Measurements from ENCODE around the gene ZDHHC22. TPM values are rescaled to one million over a fixed set of nuclear protein-coding genes. Genes with fewer than 3 reads are reported as not detected.

The ZDHHC22 gene
- polyA plus RNA-seq, 3 donors: not detected

DNA sequence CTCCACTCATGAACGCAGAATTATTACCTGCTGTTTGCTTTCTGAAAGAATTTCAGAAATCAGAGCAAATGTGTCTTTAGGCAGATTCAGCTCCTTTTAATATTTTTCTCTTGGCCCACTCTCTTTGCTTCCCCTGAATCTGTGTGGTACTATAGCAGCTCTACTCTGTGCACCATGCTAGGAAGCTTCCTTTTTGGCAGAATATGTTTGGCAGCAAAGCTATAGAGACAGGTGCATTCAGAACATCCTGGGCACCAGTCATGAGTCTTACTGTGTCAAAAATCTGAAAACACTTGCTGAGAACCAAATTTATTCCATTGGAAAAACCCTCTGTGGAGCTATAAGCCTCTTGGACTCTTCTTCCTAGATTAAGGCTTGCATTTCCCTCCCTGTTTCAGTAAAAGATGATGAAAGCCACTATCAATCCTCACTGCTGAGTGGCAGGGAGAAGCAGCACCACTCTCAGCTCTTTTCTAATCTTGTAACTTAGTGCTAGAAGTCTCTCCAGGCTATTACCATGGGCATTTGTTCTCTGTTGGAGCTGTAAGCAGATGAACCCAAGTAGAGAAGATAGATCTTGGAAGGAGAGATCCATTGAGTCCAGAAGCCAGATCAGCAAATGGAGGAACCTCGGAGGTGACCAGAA is 25.3 kb downstream of the ZDHHC22 start:
- WGBS (ENCODE audit: insufficient coverage): 100% methylated on average over 1 of the region's 2 CpGs
- Histone ChIP-seq H3K4me3 (replicated peaks in 1 of 3; ENCODE audit: low read depth in 2 of 3, low read length in 3 of 3) (no peak overlapping the region), H3K36me3 (replicated peaks in 1 of 2; ENCODE audit: control insufficient read depth in 1 of 2, insufficient read depth in 2 of 2, low read length in 2 of 2) (peaks cover 26 to 58% of the 10 kb centered on the region in 2 donors), H3K9ac (ENCODE audit: insufficient read depth, low read length, poor library complexity, severe bottlenecking) (no peak overlapping the region), H3K27me3 (ENCODE audit: control insufficient read depth in 2 of 2, insufficient read depth in 2 of 2, low read length in 2 of 2) (no peaks in the 10 kb centered on the region), H2AFZ (ENCODE audit: insufficient read depth, low read depth, low read length, poor library complexity, severe bottlenecking) (no peak overlapping the region), H3K79me2 (ENCODE audit: insufficient read depth, low read length) (no peaks in the 10 kb centered on the region), H3K9me3 (replicated peaks in 1 of 2; ENCODE audit: control insufficient read depth in 1 of 2, insufficient read depth in 1 of 2, low read length in 2 of 2) (no peaks in the 10 kb centered on the region), H3K4me1 (ENCODE audit: control insufficient read depth in 1 of 2, insufficient read depth in 2 of 2, low read length in 2 of 2) (peaks cover 14 to 19% of the 10 kb centered on the region in 2 donors), H4K20me1 (ENCODE audit: insufficient read depth, low read length) (no peaks in the 10 kb centered on the region), H3K4me2 (replicated peaks; ENCODE audit: extremely low read depth, low read length, poor library complexity, severe bottlenecking) (no peak overlapping the region), H3K27ac (ENCODE audit: low read depth in 1 of 2, low read length in 2 of 2) (no peak overlapping the region)
- TF ChIP-seq, protein P1, sequence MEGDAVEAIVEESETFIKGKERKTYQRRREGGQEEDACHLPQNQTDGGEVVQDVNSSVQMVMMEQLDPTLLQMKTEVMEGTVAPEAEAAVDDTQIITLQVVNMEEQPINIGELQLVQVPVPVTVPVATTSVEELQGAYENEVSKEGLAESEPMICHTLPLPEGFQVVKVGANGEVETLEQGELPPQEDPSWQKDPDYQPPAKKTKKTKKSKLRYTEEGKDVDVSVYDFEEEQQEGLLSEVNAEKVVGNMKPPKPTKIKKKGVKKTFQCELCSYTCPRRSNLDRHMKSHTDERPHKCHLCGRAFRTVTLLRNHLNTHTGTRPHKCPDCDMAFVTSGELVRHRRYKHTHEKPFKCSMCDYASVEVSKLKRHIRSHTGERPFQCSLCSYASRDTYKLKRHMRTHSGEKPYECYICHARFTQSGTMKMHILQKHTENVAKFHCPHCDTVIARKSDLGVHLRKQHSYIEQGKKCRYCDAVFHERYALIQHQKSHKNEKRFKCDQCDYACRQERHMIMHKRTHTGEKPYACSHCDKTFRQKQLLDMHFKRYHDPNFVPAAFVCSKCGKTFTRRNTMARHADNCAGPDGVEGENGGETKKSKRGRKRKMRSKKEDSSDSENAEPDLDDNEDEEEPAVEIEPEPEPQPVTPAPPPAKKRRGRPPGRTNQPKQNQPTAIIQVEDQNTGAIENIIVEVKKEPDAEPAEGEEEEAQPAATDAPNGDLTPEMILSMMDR (IDR thresholded peaks at IDR 0.05): no peak
- Mint-ChIP-seq H3K4me3 (no peak overlapping the region), H3K27me3 (ENCODE audit: low read depth in 3 of 3) (no peaks in the 10 kb centered on the region), H3K4me1 (peaks cover 10% of the 10 kb centered on the region), H3K27ac (no peak overlapping the region), H3K36me3 (peaks cover 39 to 46% of the 10 kb centered on the region in 2 donors), H3K9me3 (no peaks in the 10 kb centered on the region)
- intact Hi-C loops (cut with micrococcal nuclease): no loop called here
- no peak for DNase-seq

DNA sequence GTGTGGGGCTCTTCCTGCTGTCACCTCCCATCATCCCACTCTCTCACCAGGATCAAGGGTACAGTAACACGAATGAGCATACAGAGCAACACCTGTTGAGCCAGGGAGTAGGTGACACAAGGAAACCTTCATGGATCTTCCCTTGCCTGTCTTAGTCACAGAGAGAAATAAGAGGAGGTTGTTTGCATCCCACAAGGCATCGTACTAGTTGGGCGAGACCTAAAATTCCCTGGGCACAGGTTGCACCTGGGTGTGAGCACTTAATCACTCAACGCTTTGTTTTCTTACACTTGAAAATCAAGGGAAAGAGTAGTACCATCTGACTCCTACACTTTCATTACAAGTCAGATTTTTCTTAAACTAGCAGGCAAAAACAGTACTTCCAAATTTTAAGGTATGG is 27.0 kb downstream of the ZDHHC22 start:
- Histone ChIP-seq H3K4me3 (replicated peaks in 1 of 3; ENCODE audit: low read depth in 2 of 3, low read length in 3 of 3) (no peak overlapping the region), H3K36me3 (replicated peaks in 1 of 2; ENCODE audit: control insufficient read depth in 1 of 2, insufficient read depth in 2 of 2, low read length in 2 of 2) (peaks cover 39 to 75% of the 10 kb centered on the region in 2 donors), H3K27me3 (ENCODE audit: control insufficient read depth in 2 of 2, insufficient read depth in 2 of 2, low read length in 2 of 2) (no peaks in the 10 kb centered on the region), H3K4me1 (ENCODE audit: control insufficient read depth in 1 of 2, insufficient read depth in 2 of 2, low read length in 2 of 2) (peaks cover 0 to 2% of the 10 kb centered on the region in 2 donors), H2AFZ (ENCODE audit: insufficient read depth, low read depth, low read length, poor library complexity, severe bottlenecking) (no peak overlapping the region), H3K4me2 (replicated peaks; ENCODE audit: extremely low read depth, low read length, poor library complexity, severe bottlenecking) (no peak overlapping the region), H3K9ac (ENCODE audit: insufficient read depth, low read length, poor library complexity, severe bottlenecking) (no peak overlapping the region), H3K79me2 (ENCODE audit: insufficient read depth, low read length) (no peaks in the 10 kb centered on the region), H3K9me3 (replicated peaks in 1 of 2; ENCODE audit: control insufficient read depth in 1 of 2, insufficient read depth in 1 of 2, low read length in 2 of 2) (no peaks in the 10 kb centered on the region), H4K20me1 (ENCODE audit: insufficient read depth, low read length) (no peaks in the 10 kb centered on the region), H3K27ac (ENCODE audit: low read depth in 1 of 2, low read length in 2 of 2) (no peak overlapping the region)
- DNase-seq: no peak
- Mint-ChIP-seq H3K4me3 (no peak overlapping the region), H3K36me3 (peaks cover 52 to 60% of the 10 kb centered on the region in 2 donors), H3K27ac (no peak overlapping the region), H3K9me3 (no peaks in the 10 kb centered on the region), H3K27me3 (ENCODE audit: low read depth in 3 of 3) (no peaks in the 10 kb centered on the region), H3K4me1 (no peaks in the 10 kb centered on the region)
- intact Hi-C loops (cut with micrococcal nuclease): no loop called here
- TF ChIP-seq, protein P1 (IDR thresholded peaks at IDR 0.05): no peak
- 100% methylated on average over 2 of the region's 4 CpGs for WGBS (ENCODE audit: insufficient coverage)

All from CD14-positive monocyte (primary cell).